Liver (tissue), 3 donors: ENCODE results near the gene MPRIP.

Experiments
- TAF1 ChIP-seq: conservative IDR thresholded peaks from 2 replicates; pipeline ENCODE4 v1.6.1; 2016; ENCODE audit warnings: antibody characterized with exemption, mild to moderate bottlenecking
- TF ChIP-seq, protein P1 (sequence below): fragments of 150-350 bp; IDR thresholded peaks from 2 replicates; pipeline ENCODE4 v1.5.1; 2017; ENCODE audit warnings: improper control_type of control experiment, low read depth, low read length; ENCODE audit not compliant: missing input control
- donor health status: healthy.
- donor health status: healthy.

DNA sequence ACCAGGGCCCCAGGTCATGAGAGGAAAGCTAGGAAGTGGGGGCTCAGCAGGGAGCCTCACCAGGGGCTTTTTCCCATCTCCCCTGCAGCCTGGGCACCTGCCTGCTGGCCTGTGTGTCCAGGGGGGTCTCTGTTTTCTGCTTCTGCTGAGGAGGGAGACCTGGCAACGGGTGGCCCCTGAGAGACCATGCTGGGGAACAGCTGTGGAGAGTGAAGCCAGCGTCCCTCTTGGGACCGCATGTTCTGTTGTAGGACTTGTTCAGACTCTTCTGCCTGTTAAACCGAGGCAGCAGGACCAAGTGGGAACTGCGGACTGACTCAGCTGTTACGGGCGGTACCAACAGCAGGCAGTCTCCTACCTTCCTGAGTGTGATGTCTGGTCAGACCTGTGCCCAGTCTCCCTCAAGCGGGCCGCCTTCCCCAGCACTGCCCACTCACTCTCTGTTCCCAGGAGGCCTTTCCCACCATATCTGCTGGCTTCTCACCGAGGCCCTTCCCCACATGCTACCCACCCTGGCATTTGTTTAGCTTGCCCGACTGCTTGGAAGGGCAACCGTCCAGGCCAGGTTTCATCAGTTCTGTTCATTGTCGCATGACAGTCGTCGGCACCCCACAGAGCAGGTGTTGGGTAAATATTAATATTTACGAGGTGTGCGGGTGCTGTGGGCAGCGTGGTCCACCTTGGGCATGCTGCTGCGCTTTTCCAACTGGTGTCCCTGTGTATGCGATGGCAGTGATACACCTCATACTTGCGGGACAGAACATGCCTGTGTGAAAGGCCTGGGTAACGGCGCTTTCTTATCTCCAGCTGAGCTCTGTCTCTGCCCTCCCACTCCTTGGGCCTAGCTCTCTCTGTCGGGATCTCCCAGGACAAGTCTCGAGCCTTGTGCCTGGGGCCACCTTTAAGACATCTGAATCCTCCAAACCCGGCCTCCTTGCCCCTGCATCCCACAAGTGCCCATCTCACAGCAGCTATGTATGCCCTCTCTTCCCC is 69.4 kb downstream of the MPRIP start:
- TF ChIP-seq, protein P1, sequence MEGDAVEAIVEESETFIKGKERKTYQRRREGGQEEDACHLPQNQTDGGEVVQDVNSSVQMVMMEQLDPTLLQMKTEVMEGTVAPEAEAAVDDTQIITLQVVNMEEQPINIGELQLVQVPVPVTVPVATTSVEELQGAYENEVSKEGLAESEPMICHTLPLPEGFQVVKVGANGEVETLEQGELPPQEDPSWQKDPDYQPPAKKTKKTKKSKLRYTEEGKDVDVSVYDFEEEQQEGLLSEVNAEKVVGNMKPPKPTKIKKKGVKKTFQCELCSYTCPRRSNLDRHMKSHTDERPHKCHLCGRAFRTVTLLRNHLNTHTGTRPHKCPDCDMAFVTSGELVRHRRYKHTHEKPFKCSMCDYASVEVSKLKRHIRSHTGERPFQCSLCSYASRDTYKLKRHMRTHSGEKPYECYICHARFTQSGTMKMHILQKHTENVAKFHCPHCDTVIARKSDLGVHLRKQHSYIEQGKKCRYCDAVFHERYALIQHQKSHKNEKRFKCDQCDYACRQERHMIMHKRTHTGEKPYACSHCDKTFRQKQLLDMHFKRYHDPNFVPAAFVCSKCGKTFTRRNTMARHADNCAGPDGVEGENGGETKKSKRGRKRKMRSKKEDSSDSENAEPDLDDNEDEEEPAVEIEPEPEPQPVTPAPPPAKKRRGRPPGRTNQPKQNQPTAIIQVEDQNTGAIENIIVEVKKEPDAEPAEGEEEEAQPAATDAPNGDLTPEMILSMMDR, result no peak
- no peak for TF ChIP-seq TAF1
